Measurements from ENCODE around the gene TULP4.

DNA sequence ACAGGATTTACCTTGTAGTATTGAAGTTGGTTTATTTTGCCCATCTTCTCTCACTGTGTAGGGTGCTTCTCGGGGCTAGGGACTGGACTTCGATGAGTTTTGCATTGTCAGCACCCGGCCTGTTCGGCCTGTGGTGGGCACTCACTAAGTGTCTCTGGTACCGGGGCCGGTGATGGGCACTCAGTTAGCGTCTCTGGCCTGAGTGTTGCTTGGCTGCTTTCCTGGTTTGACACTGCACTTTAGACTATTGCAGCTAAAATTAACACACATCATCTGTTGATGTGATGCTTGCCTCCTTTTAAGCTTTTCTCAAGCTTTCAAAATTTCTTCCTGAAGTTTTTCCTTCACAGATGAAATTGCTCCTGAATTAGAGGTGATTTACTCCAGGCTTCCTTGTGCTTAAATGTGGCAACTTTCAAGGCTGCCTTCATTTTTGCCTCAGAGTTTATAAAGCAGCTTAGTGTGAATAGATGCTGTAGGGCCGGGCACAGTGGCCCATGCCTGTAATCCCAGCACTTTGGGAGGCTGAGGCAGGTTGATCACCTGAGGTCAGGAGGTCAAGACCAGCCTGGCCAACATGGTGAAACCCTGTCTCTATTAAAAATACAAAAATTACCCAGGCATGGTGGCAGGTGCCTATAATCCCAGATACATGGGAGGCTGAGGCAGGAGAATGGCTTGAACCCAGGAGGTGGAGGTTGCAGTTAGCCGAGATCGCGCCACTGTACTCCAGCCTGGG lies 41.7 kb upstream of the TULP4 start:
- no peak for TF ChIP-seq POLR2AphosphoS5 (IDR thresholded peaks at IDR 0.05)
- TF ChIP-seq POLR2A (IDR thresholded peaks at IDR 0.05): no peak
- TF ChIP-seq, protein P1, sequence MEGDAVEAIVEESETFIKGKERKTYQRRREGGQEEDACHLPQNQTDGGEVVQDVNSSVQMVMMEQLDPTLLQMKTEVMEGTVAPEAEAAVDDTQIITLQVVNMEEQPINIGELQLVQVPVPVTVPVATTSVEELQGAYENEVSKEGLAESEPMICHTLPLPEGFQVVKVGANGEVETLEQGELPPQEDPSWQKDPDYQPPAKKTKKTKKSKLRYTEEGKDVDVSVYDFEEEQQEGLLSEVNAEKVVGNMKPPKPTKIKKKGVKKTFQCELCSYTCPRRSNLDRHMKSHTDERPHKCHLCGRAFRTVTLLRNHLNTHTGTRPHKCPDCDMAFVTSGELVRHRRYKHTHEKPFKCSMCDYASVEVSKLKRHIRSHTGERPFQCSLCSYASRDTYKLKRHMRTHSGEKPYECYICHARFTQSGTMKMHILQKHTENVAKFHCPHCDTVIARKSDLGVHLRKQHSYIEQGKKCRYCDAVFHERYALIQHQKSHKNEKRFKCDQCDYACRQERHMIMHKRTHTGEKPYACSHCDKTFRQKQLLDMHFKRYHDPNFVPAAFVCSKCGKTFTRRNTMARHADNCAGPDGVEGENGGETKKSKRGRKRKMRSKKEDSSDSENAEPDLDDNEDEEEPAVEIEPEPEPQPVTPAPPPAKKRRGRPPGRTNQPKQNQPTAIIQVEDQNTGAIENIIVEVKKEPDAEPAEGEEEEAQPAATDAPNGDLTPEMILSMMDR (IDR thresholded peaks at IDR 0.05): no peak
- no peak for TF ChIP-seq EP300 (IDR thresholded peaks at IDR 0.05)

Measured in sigmoid colon (tissue), 4 donors.